Cardiac fibroblast (primary cell): Measurements from ENCODE around the gene MSI2.

Experiments used
- DNase-seq, 2 donors: peaks; one replicate each; pipeline versions ENCODE4 v3.0.0 to v3.0.0-alpha.2; 2010; ENCODE audit warnings: low read depth in 2 of 2
- H3K4me3 ChIP-seq, 2 donors: replicated peaks in 1 of 2; 1 replicate in 1 of 2; 2 replicates in 1 of 2; pipeline ENCODE4 v1.5.1; 2011; ENCODE audit warnings: low read depth in 2 of 2, low read length in 2 of 2, mild to moderate bottlenecking in 2 of 2, moderate library complexity in 1 of 2
- CTCF ChIP-seq: IDR thresholded peaks from one replicate; pipeline ENCODE4 v1.5.1; 2011; ENCODE audit warnings: low read depth, mild to moderate bottlenecking, low read length, inconsistent platforms

MSI2 gene

GRCh38 chr17:57675427-57676387, 419.4 kb downstream of the MSI2 start:
- no peak for DNase-seq
- no peak overlapping the region for H3K4me3 ChIP-seq
- TF ChIP-seq CTCF = no peak

GRCh38 chr17:57676543-57676942, 420.2 kb downstream of the MSI2 start:
- no peak overlapping the region for H3K4me3 ChIP-seq
- no peak for TF ChIP-seq CTCF
- DNase-seq = no peak

- no peak overlapping the region for H3K4me3 ChIP-seq
- DNase-seq = no peak
- no peak for TF ChIP-seq CTCF
These were observed 421.0 kb downstream of the MSI2 start for GRCh38 chr17:57677301-57677700.

- no peak for DNase-seq
- no peak for TF ChIP-seq CTCF
- no peak overlapping the region for H3K4me3 ChIP-seq
These were observed 421.5 kb downstream of the MSI2 start for GRCh38 chr17:57677858-57678257.

GRCh38 chr17:57678393-57678792, 422.1 kb downstream of the MSI2 start:
- no peak for DNase-seq
- TF ChIP-seq CTCF = no peak
- H3K4me3 ChIP-seq = no peak overlapping the region

- DNase-seq = no peak
- no peak overlapping the region for H3K4me3 ChIP-seq
- TF ChIP-seq CTCF = no peak
These were observed 423.0 kb downstream of the MSI2 start for GRCh38 chr17:57679356-57679755.
